ENCODE results near the gene FER.
"Not testable (repeated sequence)": the region's sequence is repeated elsewhere in the genome, so short reads cannot be mapped to it uniquely, and the experiment has no call there.

Gene FER

GRCh38 chr5:108957333-108957732 is 209.6 kb downstream of the FER start:
- in situ Hi-C loops (cut with HindIII; ENCODE audit: low pct_ligation_motif_present, low sequenced_read_pairs), result no loop called here
- Histone ChIP-seq H3K27me3 (replicated peaks) (no peaks in the 10 kb centered on the region), H3K4me3 (ENCODE audit: low read depth, low read length) (no peak overlapping the region), H3K36me3 (replicated peaks) (no peaks in the 10 kb centered on the region), H3K27ac (no peak overlapping the region)
- TF ChIP-seq CTCF (IDR thresholded peaks at IDR 0.05; ENCODE audit: low read depth, low read length, missing control alignments), result no peak
- no peak for DNase-seq

DNA sequence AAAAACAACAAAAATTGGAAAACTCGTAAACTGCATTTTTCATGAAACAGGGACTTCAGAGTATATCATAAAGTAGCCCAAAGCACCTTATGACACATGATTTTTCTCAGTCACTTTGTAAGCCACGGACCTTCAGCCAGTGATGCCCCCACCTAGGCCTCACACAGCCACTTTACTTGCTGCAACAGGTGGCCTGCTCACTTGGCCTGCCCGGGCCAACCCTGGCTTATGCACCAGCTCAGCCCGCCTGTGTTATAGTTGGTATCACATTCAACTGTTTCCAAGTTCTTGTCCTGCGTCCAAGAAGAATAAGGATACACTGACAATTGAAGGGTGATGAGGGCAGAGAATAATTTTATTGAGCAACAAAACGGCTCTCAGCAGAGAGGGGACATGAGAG is 219.2 kb downstream of the FER start:
- no peak for TF ChIP-seq CTCF (IDR thresholded peaks at IDR 0.05; ENCODE audit: low read depth, low read length, missing control alignments)
- in situ Hi-C loops (cut with HindIII; ENCODE audit: low pct_ligation_motif_present, low sequenced_read_pairs), result no loop called here
- Histone ChIP-seq H3K36me3 (replicated peaks) (no peaks in the 10 kb centered on the region), H3K27ac (no peak overlapping the region), H3K27me3 (replicated peaks) (no peaks in the 10 kb centered on the region), H3K4me3 (ENCODE audit: low read depth, low read length) (no peak overlapping the region)
- DNase-seq, result no peak

GRCh38 chr5:108974594-108974993 is 226.9 kb downstream of the FER start:
- DNase-seq, result no peak
- no peak overlapping the region for H3K27ac ChIP-seq
- no peak for TF ChIP-seq CTCF (IDR thresholded peaks at IDR 0.05; ENCODE audit: low read depth, low read length, missing control alignments)
- no peaks in the 10 kb centered on the region for H3K27me3 ChIP-seq (replicated peaks)
- no peaks in the 10 kb centered on the region for H3K36me3 ChIP-seq (replicated peaks)
- in situ Hi-C loops (cut with HindIII; ENCODE audit: low pct_ligation_motif_present, low sequenced_read_pairs), result no loop called here
- no peak overlapping the region for H3K4me3 ChIP-seq (ENCODE audit: low read depth, low read length)

DNA sequence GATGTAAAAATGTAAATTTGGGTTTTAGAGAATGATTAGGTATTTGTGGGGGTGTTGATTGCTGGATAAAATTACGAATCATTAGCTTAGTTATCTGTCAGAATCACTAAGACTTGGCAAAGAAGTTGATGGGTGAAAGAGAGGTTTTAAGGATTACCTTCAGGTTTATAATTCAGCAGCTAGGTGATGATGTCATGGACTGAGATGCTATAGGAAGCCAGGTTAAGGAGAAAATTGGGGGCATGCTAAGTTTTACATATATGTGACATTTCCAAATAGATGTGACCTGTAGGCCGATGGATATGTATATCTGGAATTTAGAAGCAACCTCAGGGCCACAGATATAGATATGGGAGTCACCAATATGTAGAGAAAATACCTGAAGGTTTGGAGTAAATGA is 228.0 kb downstream of the FER start:
- in situ Hi-C loops (cut with HindIII; ENCODE audit: low pct_ligation_motif_present, low sequenced_read_pairs), result no loop called here
- Histone ChIP-seq H3K27ac (no peak overlapping the region), H3K36me3 (replicated peaks) (no peaks in the 10 kb centered on the region), H3K27me3 (replicated peaks) (no peaks in the 10 kb centered on the region), H3K4me3 (ENCODE audit: low read depth, low read length) (no peak overlapping the region)
- DNase-seq, result no peak
- no peak for TF ChIP-seq CTCF (IDR thresholded peaks at IDR 0.05; ENCODE audit: low read depth, low read length, missing control alignments)

- no peak for TF ChIP-seq CTCF (IDR thresholded peaks at IDR 0.05; ENCODE audit: low read depth, low read length, missing control alignments)
- Histone ChIP-seq H3K27ac (no peak overlapping the region), H3K4me3 (ENCODE audit: low read depth, low read length) (no peak overlapping the region), H3K27me3 (replicated peaks) (no peaks in the 10 kb centered on the region), H3K36me3 (replicated peaks) (no peaks in the 10 kb centered on the region)
- no peak for DNase-seq
- in situ Hi-C loops (cut with HindIII; ENCODE audit: low pct_ligation_motif_present, low sequenced_read_pairs), result no loop called here
Observed at GRCh38 chr5:108983461-108984092, 235.9 kb downstream of the FER start.

DNA sequence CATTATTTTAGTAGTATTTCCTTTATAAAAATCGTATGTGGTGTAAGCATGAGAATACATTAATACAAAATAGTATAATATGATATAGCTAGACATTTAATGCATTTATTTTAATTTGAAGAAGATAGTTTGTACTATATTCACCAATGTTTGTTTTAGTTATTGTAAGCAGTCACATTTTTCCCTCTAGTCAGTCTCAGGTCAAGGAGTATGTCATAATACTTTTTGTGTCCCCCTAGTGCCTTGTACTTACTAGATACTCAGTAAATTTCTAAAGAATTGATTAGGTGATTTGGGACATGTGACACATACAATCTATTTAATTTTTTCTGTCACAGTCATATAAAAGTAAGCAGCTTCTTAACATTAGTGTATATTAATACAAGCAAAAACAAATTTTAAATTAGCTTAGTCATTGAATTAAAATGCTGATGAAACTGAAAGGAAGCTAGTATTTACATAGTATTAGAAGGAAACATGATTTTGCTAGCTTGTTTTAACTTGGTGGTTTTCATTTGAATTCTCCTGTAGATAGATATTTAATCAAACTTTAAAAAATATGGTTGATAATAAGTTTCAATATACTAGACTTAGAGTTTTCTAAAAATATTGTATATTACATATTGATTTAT is 242.2 kb downstream of the FER start:
- DNase-seq, result no peak
- no peaks in the 10 kb centered on the region for H3K27me3 ChIP-seq (replicated peaks)
- in situ Hi-C loops (cut with HindIII; ENCODE audit: low pct_ligation_motif_present, low sequenced_read_pairs), result no loop called here
- no peaks in the 10 kb centered on the region for H3K36me3 ChIP-seq (replicated peaks)
- TF ChIP-seq CTCF (IDR thresholded peaks at IDR 0.05; ENCODE audit: low read depth, low read length, missing control alignments), result no peak
- no peak overlapping the region for H3K4me3 ChIP-seq (ENCODE audit: low read depth, low read length)
- H3K27ac ChIP-seq, result no peak overlapping the region

DNA sequence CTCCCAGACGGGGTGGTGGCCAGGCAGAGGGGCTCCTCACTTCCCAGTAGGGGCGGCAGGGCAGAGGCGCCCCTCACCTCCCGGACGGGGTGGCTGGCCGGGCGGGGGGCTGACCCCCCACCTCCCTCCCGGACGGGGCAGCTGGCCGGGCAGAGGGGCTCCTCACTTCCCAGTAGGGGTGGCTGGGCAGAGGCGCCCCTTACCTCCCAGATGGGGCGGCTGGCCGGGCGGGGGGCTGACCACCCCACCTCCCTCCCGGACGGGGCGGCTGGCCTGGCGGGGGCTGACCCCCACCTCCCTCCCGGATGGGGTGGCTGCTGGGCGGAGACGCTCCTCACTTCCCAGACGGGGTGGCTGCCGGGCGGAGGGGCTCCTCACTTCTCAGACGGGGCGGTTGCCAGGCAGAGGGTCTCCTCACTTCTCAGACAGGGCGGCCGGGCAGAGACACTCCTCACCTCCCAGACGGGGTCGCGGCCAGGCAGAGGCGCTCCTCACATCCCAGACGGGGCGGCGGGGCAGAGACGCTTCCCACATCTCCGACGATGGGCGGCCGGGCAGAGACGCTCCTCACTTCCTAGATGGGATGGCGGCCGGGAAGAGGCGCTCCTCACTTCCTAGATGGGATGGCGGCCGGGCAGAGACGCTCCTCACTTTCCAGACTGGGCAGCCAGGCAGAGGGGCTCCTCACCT is 244.8 kb downstream of the FER start:
- H3K27ac ChIP-seq; in situ Hi-C loops (cut with HindIII; ENCODE audit: low pct_ligation_motif_present, low sequenced_read_pairs); DNase-seq; H3K36me3 ChIP-seq (replicated peaks); H3K4me3 ChIP-seq (ENCODE audit: low read depth, low read length); H3K27me3 ChIP-seq (replicated peaks): not testable (repeated sequence)

DNA sequence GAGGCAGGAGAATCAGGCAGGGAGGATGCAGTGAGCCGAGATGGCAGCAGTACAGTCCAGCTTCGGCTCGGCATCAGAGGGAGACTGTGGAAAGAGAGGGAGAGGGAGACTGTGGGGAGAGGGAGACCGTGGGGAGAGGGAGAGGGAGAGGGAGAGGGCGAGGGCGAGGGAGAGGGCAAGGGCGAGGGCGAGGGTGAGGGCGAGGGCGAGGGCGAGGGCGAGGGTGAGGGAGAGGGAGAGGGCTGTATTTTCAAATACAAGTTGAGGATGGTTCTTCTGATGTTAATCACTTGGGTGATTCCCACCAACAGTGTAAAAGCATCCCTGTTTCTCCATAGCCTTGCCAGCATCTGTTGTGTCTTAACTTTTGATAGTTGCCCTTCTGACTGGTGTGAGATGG is 245.7 kb downstream of the FER start:
- in situ Hi-C loops (cut with HindIII; ENCODE audit: low pct_ligation_motif_present, low sequenced_read_pairs); DNase-seq; H3K27me3 ChIP-seq (replicated peaks); H3K4me3 ChIP-seq (ENCODE audit: low read depth, low read length); H3K36me3 ChIP-seq (replicated peaks); H3K27ac ChIP-seq: not testable (repeated sequence)

Data from brain microvascular endothelial cell (primary cell).